Gastroesophageal sphincter (tissue), 4 donors: ENCODE data around the gene CDKN3. TPM values are rescaled to one million over a fixed set of nuclear protein-coding genes. Genes with fewer than 3 reads are reported as not detected.

Experiments used
- ATAC-seq: fragments of 150-250 bp; one replicate; pipeline ENCODE4 v1.9.1; 2016; ENCODE audit warnings: mild to moderate bottlenecking, moderate library complexity
- H3K27ac ChIP-seq, 4 donors: fragments of 200-600 bp; sonication (generic) in 3 of 4; 1 replicate in 3 of 4; 2 replicates in 1 of 4; pipeline ENCODE4 v1.5.1; 2016 to 2019
- H3K27me3 ChIP-seq: fragments of 200-600 bp; sonication (generic); one replicate; pipeline ENCODE4 v1.5.1; 2019
- H3K36me3 ChIP-seq, 2 donors: fragments of 200-600 bp; sonication (generic); one replicate each; pipeline ENCODE4 v1.5.1; 2019; ENCODE audit warnings: control low read depth in 1 of 2
- H3K4me1 ChIP-seq, 3 donors: fragments of 200-600 bp; sonication (generic); 1 replicate in 2 of 3; 2 replicates in 1 of 3; pipeline ENCODE4 v1.5.1; 2016 to 2019; ENCODE audit warnings: control low read depth in 2 of 3
- H3K4me3 ChIP-seq, 2 donors: fragments of 200-600 bp; sonication (generic); one replicate each; pipeline ENCODE4 v1.5.1; 2019; ENCODE audit warnings: mild to moderate bottlenecking in 1 of 2, moderate library complexity in 1 of 2
- H3K9me3 ChIP-seq, 3 donors: fragments of 200-600 bp; sonication (generic); one replicate each; pipeline ENCODE4 v1.5.1; 2017 to 2019; ENCODE audit warnings: control low read depth in 2 of 3
- CTCF ChIP-seq, 4 experiments: fragments of 200-600 bp in 2 of 4; fragments of 450-650 bp in 2 of 4; sonication (generic) in 1 of 4; IDR thresholded peaks; one replicate each; pipeline ENCODE4 v1.5.1; 2017 to 2019; ENCODE audit warnings: antibody characterized with exemption in 4 of 4, mild to moderate bottlenecking in 2 of 4, moderate library complexity in 2 of 4
- EP300 ChIP-seq: sonication (generic); formaldehyde crosslinking; IDR thresholded peaks from one replicate; pipeline ENCODE4 v1.6.1; 2017; ENCODE audit warnings: antibody characterized with exemption, mild to moderate bottlenecking
- POLR2A ChIP-seq, 2 donors: fragments of 450-650 bp; IDR thresholded peaks; one replicate each; pipeline ENCODE4 v1.6.1; 2017; ENCODE audit warnings: antibody characterized with exemption in 2 of 2, mild to moderate bottlenecking in 2 of 2, moderate library complexity in 1 of 2
- POLR2AphosphoS5 ChIP-seq: sonication (generic); formaldehyde crosslinking; IDR thresholded peaks from one replicate; pipeline ENCODE4 v1.6.1; 2017; ENCODE audit warnings: antibody characterized with exemption
- WGBS, 2 donors: methylation state at CpG; one replicate each; pipeline ENCODE4 v1.1.5; 2018; ENCODE audit warnings: low coverage in 1 of 2; 5-methylcytosine and 5-hydroxymethylcytosine counted together
- total RNA-seq, 4 donors: library from RNA; depleted of rRNA; stranded (reverse); fragments of >200 nt; gene quantifications; one replicate each; pipeline ENCODE4 v1.1.0, GENCODE V29; 2016

Gene CDKN3
- total RNA-seq, 4 donors from 2014 or later = 2.0 to 3.1 (median 3.0) TPM; not detected in 1

DNA sequence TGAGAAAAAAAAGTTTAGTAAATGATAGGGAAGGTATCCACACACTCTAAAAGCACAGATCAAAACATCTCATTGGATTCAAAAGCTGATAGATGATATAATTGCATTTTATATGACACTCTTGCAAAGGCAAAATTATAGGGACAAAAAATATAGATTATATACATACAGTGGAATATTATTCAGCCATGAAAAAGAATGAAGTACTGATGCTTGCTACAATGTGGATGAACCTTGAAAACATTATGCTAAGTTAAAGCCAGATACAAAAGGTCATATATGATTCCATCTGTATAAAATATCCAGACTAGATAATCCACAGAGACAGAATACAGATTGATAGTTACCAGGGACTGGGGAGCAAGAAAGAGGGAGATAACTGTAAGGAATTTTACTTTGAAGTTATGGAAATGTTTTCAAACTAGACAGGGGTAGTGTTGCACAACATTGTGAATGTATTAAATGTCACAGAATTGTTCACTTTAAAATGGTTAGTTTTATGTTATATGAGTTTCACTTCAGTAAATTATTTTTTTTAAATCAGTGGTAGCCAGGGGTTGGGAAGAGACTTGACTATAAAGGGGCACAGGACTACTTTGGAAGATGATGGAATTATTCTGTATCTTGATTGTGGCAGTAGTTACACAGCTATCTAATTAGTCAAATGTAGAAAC lies 41.7 kb upstream of the CDKN3 start:
- peaks cover 2% of the 10 kb centered on the region for H3K27me3 ChIP-seq
- TF ChIP-seq EP300 = no peak
- no peak for TF ChIP-seq CTCF (IDR thresholded peaks at IDR 0.05)
- no peak for TF ChIP-seq POLR2AphosphoS5
- no peak for TF ChIP-seq POLR2A (IDR thresholded peaks at IDR 0.05)
- ATAC-seq = no peak

DNA sequence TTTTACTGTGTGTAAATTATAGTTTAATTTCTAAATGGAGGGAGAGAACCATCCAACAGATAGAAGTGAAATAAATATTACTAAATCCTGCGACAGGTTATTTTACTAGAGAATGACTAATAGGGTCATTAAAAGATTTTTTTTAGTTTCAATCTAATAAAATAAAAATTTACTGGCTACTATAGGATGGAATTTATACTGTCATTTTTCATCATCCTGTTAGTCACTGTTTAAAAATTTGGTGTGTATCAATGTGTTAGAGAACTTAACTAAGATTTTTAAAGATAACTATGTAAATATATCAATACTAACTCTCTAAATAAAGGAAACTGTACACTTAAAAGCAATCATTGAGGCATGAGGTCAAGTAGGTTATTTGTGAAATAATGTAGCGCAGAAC lies 41.1 kb upstream of the CDKN3 start:
- Histone ChIP-seq H3K27me3 (peaks cover 2% of the 10 kb centered on the region), H3K4me3 (no peak overlapping the region), H3K36me3 (no peaks in the 10 kb centered on the region), H3K4me1 (no peaks in the 10 kb centered on the region), H3K9me3 (peaks cover 0 to 4% (median 0%) of the 10 kb centered on the region in 3 donors), H3K27ac (no peak overlapping the region)
- no peak for TF ChIP-seq EP300
- TF ChIP-seq POLR2A (IDR thresholded peaks at IDR 0.05) = no peak
- no peak for TF ChIP-seq CTCF (IDR thresholded peaks at IDR 0.05)
- no peak for TF ChIP-seq POLR2AphosphoS5
- no peak for ATAC-seq
- 50 to 79% methylated on average over 2 of the region's 2 CpGs for WGBS, 2 donors

More for the DNA sequence above, 41.7 kb upstream of the CDKN3 start:
- Histone ChIP-seq H3K27ac (no peak overlapping the region), H3K9me3 (no peaks in the 10 kb centered on the region), H3K36me3 (no peaks in the 10 kb centered on the region), H3K4me1 (peaks cover 0 to 2% (median 0%) of the 10 kb centered on the region in 3 donors), H3K4me3 (no peak overlapping the region)

DNA sequence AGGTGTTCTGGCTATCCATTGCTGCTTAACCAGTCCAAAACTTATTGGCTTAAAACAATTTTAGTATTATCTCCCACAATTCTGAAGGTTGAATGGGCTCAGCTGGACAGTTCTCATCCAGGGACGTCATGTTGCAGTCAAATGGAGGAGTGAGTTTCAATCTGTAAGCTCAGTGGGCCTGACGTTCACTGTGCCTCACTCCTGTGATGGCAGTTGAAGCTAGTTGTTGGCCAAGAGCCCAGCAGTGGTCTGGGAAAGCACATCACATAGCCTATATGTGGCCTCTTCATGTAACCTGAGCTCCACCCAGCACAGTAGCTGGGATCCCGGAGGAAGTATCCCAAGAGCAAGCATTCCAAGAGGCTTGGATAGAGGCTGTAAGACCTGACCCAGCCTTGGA lies 40.6 kb upstream of the CDKN3 start:
- 71% methylated on average over 2 of the region's 3 CpGs; no CpG with 5 or more reads in 1 of the 2 donors for WGBS, 2 donors

GRCh38 chr14:54360667-54361066 lies 36.1 kb upstream of the CDKN3 start:
- no peaks in the 10 kb centered on the region for H3K27me3 ChIP-seq
- peaks cover 0 to 14% (median 0%) of the 10 kb centered on the region in 3 donors for H3K4me1 ChIP-seq
- TF ChIP-seq EP300 = no peak
- TF ChIP-seq POLR2AphosphoS5 = no peak
- no peak for TF ChIP-seq POLR2A (IDR thresholded peaks at IDR 0.05)
- TF ChIP-seq CTCF (IDR thresholded peaks at IDR 0.05) = no peak
- H3K4me3 ChIP-seq = no peak overlapping the region
- no peaks in the 10 kb centered on the region for H3K36me3 ChIP-seq
- H3K27ac ChIP-seq = no peak overlapping the region
- WGBS, 2 donors = no CpG with 5 or more reads among the region's 1 CpG
- H3K9me3 ChIP-seq = peaks cover 0 to 7% (median 0%) of the 10 kb centered on the region in 3 donors
- ATAC-seq = no peak

More for the DNA sequence above, 40.6 kb upstream of the CDKN3 start:
- Histone ChIP-seq H3K27ac (no peak overlapping the region), H3K27me3 (peaks cover 2% of the 10 kb centered on the region), H3K4me3 (no peak overlapping the region), H3K4me1 (no peaks in the 10 kb centered on the region), H3K36me3 (no peaks in the 10 kb centered on the region), H3K9me3 (peaks cover 0 to 7% (median 0%) of the 10 kb centered on the region in 3 donors)
- no peak for ATAC-seq
- TF ChIP-seq POLR2A (IDR thresholded peaks at IDR 0.05) = no peak
- no peak for TF ChIP-seq EP300
- no peak for TF ChIP-seq POLR2AphosphoS5
- TF ChIP-seq CTCF (IDR thresholded peaks at IDR 0.05) = no peak

- Histone ChIP-seq H3K36me3 (no peaks in the 10 kb centered on the region), H3K27me3 (no peaks in the 10 kb centered on the region), H3K4me1 (peaks cover 0 to 18% (median 0%) of the 10 kb centered on the region in 3 donors), H3K9me3 (peaks cover 0 to 7% (median 0%) of the 10 kb centered on the region in 3 donors), H3K27ac (no peak overlapping the region), H3K4me3 (no peak overlapping the region)
- ATAC-seq = no peak
- TF ChIP-seq POLR2A (IDR thresholded peaks at IDR 0.05) (no peak), CTCF (IDR thresholded peaks at IDR 0.05) (no peak), POLR2AphosphoS5 (no peak), EP300 (no peak)
- WGBS, 2 donors = 82 to 89% methylated on average over 4 to 5 of the region's 5 CpGs
Observed at GRCh38 chr14:54362089-54362504, 34.7 kb upstream of the CDKN3 start.
